Measurements from ENCODE around the gene PFDN1.
"Not testable (repeated sequence)": the region's sequence is repeated elsewhere in the genome, so short reads cannot be mapped to it uniquely, and the experiment has no call there.

PFDN1 gene

GRCh38 chr5:140205216-140205615 is 97.7 kb downstream of the PFDN1 start:
- FAIRE-seq, result no peak

GRCh38 chr5:140202610-140203009 is 100.3 kb downstream of the PFDN1 start:
- no peak for FAIRE-seq

DNA sequence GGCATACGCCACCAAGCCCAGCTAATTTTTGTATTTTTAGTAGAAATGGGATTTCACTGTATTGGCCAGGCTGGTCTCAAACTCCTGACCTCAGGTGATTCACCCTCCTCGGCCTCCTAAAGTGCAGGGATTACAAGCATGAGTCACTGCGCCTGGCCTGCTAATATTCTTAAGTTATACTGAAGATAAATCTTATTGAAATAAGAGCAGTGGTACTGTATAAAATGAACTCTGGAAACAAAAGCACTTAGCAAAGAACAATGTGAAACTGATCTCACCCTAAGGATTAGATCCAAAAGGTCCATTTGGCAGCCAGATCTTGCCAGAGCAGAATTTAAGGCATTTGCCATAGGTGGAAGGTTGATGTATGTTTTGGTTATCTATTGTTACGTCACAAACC is 100.8 kb downstream of the PFDN1 start:
- FAIRE-seq, result no peak

DNA sequence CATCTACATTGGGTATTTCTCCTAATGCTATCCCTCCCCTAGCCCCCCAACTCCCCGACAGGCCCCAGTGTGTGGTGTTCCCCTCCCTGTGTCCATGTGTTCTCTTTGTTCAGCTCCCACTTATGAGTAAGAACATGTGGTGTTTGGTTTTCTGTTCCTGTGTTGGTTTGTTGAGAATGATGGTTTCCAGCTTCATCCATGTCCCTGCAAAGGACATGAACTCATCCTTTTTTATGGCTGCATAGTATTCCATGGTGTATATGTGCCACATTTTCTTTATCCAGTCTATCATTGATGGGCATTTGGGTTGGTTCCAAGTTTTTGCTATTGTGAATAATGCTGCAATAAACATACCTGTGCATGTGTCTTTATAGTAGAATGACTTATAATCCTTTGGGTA is 104.0 kb downstream of the PFDN1 start:
- not testable (repeated sequence) for FAIRE-seq

GRCh38 chr5:140197023-140197422 is 105.9 kb downstream of the PFDN1 start:
- no peak for FAIRE-seq

DNA sequence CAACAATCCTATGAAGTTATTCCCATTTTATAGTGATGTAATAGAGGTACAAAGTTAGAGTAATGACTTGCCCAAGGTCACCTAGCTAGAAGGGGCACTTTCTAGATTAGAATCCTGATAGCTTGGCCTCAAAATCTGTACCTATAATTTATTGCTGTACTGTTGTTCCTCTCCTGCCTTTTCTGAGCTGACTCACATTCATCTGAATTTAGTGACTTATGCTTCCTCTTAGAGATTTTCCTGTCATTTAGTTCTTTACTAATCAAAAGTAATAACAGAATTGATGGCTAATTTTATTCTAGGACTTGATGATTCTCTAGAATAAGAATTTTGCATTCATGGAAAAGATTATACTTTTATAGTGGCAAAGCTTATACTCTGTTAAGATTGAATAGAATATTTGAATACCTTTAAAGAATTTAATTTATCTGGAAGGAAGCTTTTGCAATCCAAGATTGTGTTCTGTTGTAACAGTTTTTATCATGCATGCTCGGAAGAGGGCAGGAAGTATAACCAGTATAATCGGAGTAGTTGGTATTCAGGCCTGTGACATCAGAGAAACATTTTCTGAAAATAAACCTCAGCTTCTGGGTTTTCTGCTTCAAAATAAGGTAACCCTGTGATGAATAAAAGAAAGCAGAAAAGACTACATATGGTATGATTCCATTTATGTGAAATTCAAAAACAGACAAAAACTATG is 106.6 kb downstream of the PFDN1 start:
- no peak for FAIRE-seq
